Activated B cell treated with CpG ODN at 0.5 μM for 24 hours (primary cell): Measurements from ENCODE around the gene MAP1A. TPM values are rescaled to one million over a fixed set of nuclear protein-coding genes. Genes with fewer than 3 reads are reported as not detected.
"Not testable (repeated sequence)": the region's sequence is repeated elsewhere in the genome, so short reads cannot be mapped to it uniquely, and the experiment has no call there.

ENCODE experiments used
- ATAC-seq: fragments of 200-7000 bp; cut with Tn5 transposase; one replicate; pipeline ENCODE4 v1.10.0; 2021; ENCODE audit warnings: low read depth, mild to moderate bottlenecking, moderate library complexity
- CTCF ChIA-PET: fragments of 350-600 bp; sonication (Branson Sonifier 250); formaldehyde crosslinking; loops from one replicate; lab custom pipeline; 2021; ENCODE audit warnings: antibody characterized with exemption; lab: Charles Lee
- POLR2A ChIA-PET: fragments of 350-600 bp; sonication (Branson Sonifier 250); formaldehyde crosslinking; loops from one replicate; lab custom pipeline; 2021; ENCODE audit warnings: antibody characterized with exemption; lab: Charles Lee
- DNase-seq: peaks from one replicate; pipeline ENCODE4 v3.0.0; 2022
- H3K27ac Mint-ChIP-seq: one replicate; pipeline ENCODE4 v1.8.0; 2020; ENCODE audit warnings: mixed read lengths
- H3K27me3 Mint-ChIP-seq: one replicate; pipeline ENCODE4 v1.8.0; 2021; ENCODE audit warnings: mixed read lengths
- H3K36me3 Mint-ChIP-seq: one replicate; pipeline ENCODE4 v1.8.0; 2021; ENCODE audit warnings: low read depth, mixed read lengths
- H3K4me1 Mint-ChIP-seq: one replicate; pipeline ENCODE4 v1.8.0; 2021; ENCODE audit warnings: mixed read lengths
- H3K4me3 Mint-ChIP-seq: one replicate; pipeline ENCODE4 v1.8.0; 2020; ENCODE audit warnings: mild to moderate bottlenecking, mixed read lengths
- H3K9me3 Mint-ChIP-seq: one replicate; pipeline ENCODE4 v1.8.0; 2020; ENCODE audit warnings: mixed read lengths
- intact Hi-C: fragments of 100-400 bp; cut with micrococcal nuclease; formaldehyde crosslinking; loops from one replicate; pipeline ENCODE4 v1.15.1; 2024
- total RNA-seq: library from RNA; stranded (reverse); gene quantifications from 2 replicates; pipeline ENCODE4 v1.2.3, GENCODE V29; 2022
- TF ChIP-seq, protein P1 (sequence below): fragments of 200-600 bp; IDR thresholded peaks from one replicate; pipeline ENCODE4 v1.8.0; 2022; ENCODE audit warnings: antibody characterized with exemption, mild to moderate bottlenecking

The MAP1A gene
- total RNA-seq, 1 donor from 2014 or later = 0.11 TPM

DNA sequence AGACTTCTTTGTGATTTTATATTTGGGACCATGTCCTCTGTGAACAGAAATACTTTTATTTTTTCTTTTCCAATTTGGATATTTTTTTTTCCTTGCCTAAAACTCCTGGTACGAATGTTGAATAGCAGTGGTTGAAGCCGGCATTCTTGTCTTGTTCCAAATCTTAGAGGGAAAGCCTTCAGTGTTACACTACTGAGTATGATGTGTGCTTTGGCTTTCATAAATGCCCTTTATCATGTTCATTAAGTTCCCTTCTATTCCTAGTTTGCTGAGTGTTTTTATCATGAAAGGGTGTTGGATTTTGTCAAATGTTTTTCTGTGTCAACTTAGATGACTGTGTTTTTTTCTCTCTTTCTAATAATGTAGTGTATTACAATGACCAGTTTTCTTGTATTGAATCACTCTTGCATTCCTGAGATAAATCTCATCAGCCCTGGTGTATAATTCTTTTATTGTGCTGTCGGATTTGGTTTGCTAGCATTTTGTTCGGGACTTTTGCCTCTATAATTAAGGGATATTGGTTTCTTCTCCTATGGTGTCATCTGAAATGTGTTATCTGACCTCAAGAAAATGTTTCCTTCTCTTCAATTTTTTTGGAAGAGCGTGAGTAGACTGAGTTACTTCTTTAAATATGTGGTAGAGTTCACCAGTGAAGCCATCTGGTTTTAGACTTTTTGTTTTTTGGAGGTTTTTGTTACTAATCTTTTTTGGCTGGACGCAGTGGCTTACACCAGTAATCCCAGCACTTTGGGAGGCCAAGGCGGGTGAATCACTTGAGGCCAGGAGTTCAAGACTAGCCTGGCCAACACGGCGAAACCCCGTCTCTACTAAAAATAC is 33.3 kb downstream of the MAP1A start:
- TF ChIP-seq, protein P1, sequence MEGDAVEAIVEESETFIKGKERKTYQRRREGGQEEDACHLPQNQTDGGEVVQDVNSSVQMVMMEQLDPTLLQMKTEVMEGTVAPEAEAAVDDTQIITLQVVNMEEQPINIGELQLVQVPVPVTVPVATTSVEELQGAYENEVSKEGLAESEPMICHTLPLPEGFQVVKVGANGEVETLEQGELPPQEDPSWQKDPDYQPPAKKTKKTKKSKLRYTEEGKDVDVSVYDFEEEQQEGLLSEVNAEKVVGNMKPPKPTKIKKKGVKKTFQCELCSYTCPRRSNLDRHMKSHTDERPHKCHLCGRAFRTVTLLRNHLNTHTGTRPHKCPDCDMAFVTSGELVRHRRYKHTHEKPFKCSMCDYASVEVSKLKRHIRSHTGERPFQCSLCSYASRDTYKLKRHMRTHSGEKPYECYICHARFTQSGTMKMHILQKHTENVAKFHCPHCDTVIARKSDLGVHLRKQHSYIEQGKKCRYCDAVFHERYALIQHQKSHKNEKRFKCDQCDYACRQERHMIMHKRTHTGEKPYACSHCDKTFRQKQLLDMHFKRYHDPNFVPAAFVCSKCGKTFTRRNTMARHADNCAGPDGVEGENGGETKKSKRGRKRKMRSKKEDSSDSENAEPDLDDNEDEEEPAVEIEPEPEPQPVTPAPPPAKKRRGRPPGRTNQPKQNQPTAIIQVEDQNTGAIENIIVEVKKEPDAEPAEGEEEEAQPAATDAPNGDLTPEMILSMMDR = no peak
- H3K27ac Mint-ChIP-seq = no peak overlapping the region
- ATAC-seq = no peak
- no peak for DNase-seq
- H3K27me3 Mint-ChIP-seq = no peaks in the 10 kb centered on the region
- H3K4me3 Mint-ChIP-seq = no peak overlapping the region
- POLR2A ChIA-PET = no interaction called here
- CTCF ChIA-PET = no interaction called here
- H3K4me1 Mint-ChIP-seq = no peaks in the 10 kb centered on the region
- intact Hi-C loops = no loop called here
- no peaks in the 10 kb centered on the region for H3K9me3 Mint-ChIP-seq
- H3K36me3 Mint-ChIP-seq = peaks cover 31% of the 10 kb centered on the region

DNA sequence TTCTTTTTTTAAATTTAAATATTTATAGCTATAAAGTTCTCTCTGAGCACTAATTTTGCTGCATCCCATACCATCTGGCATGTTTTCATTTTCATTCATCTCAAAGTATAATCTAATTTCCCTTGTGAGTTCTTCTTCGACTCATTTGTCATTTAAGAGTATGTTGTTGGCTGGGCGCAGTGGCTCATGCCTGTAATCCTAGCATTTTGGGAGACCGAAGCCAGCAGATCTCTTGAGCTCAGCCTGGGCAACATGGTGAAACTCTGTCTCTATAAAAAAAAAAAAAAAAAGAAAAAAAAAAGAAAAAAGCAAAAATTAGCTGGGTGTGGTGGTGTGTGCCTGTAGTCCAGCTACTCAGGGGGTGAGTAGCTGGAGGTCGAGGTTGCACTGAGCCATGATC is 34.8 kb downstream of the MAP1A start:
- Mint-ChIP-seq H3K27ac (no peak overlapping the region), H3K4me1 (no peaks in the 10 kb centered on the region), H3K27me3 (no peaks in the 10 kb centered on the region), H3K36me3 (peaks cover 32% of the 10 kb centered on the region), H3K4me3 (no peak overlapping the region), H3K9me3 (no peaks in the 10 kb centered on the region)
- intact Hi-C loops = no loop called here
- TF ChIP-seq, protein P1 = no peak
- ChIA-PET POLR2A (no interaction called here), CTCF (no interaction called here)
- ATAC-seq = no peak
- DNase-seq = no peak

DNA sequence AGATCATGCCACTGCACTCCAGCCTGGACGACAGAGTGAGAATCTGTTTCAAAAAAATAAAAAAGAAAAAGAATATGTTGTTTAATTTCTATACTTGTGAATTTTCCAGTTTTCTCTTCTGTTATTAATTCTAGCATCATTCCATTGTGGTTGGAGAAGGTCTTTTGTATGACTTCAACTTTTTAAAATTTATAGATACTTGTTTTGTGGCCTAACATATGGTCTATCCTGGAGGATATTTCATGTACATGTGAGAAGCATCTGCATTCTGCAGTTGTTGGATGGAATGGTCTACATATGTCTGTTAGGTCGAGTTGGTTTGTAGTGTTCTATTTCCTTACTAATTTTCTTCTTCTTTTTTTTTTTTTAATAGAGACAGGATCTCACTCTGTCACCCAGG is 35.6 kb downstream of the MAP1A start:
- no peak overlapping the region for H3K27ac Mint-ChIP-seq
- CTCF ChIA-PET = no interaction called here
- intact Hi-C loops = no loop called here
- peaks cover 31% of the 10 kb centered on the region for H3K36me3 Mint-ChIP-seq
- POLR2A ChIA-PET = no interaction called here
- H3K4me3 Mint-ChIP-seq = no peak overlapping the region
- DNase-seq (no peak), ATAC-seq (no peak)
- TF ChIP-seq, protein P1 = no peak
- no peaks in the 10 kb centered on the region for H3K27me3 Mint-ChIP-seq
- H3K4me1 Mint-ChIP-seq = no peaks in the 10 kb centered on the region
- no peaks in the 10 kb centered on the region for H3K9me3 Mint-ChIP-seq

DNA sequence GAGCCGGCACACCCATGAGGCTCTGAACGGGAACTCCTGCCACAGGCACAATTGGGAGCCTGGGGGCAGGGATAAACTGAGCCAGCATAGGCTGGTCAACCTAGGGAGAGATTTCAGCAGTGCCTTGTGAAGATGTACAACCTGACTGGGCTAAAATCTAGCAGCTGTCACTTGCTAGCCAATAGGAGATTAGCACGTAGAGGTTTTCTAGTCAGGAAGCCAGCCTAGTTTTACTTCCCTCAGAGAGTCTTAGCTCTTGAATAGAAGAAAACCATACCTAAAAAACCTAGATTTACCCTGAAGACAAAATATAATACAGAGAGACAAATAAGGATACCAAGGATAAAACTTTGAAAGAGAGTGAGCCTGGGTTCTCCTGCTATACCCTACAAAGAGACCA is 45.3 kb downstream of the MAP1A start:
- H3K4me1 Mint-ChIP-seq, H3K4me3 Mint-ChIP-seq, POLR2A ChIA-PET, H3K9me3 Mint-ChIP-seq, H3K27ac Mint-ChIP-seq, DNase-seq, H3K27me3 Mint-ChIP-seq, CTCF ChIA-PET, intact Hi-C loops: not testable (repeated sequence)
- ATAC-seq = peak; percentile 18
- peaks cover 13% of the 10 kb centered on the region for H3K36me3 Mint-ChIP-seq

DNA sequence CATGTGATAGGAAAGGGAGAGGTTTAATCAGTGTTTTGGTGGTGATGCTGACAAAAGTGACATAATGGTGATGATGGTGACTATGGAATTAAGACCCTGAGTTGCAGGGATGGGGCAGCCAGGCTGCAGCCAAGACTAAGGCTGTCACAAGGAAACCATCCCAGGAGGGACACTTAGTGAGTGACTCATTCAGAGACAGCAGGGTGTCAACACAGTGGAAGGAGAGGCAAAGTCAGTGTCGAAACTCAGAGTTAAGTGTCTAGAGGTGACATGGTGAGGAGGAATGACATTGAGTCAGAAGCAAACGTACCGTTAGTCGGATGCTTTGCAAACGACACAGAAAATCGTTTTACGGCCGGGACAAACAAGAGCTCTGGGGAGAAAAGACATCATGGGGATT is 46.4 kb downstream of the MAP1A start:
- intact Hi-C loops, H3K36me3 Mint-ChIP-seq, H3K4me3 Mint-ChIP-seq, H3K4me1 Mint-ChIP-seq, ATAC-seq, H3K27ac Mint-ChIP-seq, H3K9me3 Mint-ChIP-seq, CTCF ChIA-PET, DNase-seq, POLR2A ChIA-PET, H3K27me3 Mint-ChIP-seq: not testable (repeated sequence)

DNA sequence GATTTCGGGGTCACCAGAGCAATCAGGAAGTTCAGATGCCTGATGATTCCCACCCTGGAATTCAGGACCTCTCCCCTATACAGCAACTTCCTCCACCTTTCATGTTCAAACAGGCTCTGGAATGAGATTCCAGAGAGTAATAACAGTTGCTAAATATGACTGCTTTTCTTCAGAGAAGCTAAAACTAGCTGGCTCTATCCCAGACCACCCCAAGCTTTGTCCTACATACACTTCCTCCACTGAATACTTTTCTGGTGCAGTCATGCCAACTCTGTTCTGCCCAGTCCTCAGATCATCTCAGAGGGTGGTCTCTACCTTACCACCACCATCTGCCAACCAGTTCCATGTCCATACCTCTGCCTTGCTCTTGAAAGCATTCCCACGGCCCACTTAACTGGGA is 49.2 kb downstream of the MAP1A start:
- H3K4me3 Mint-ChIP-seq, ATAC-seq, H3K27ac Mint-ChIP-seq, H3K36me3 Mint-ChIP-seq, H3K4me1 Mint-ChIP-seq, intact Hi-C loops, H3K9me3 Mint-ChIP-seq, CTCF ChIA-PET, H3K27me3 Mint-ChIP-seq, DNase-seq, POLR2A ChIA-PET: not testable (repeated sequence)

DNA sequence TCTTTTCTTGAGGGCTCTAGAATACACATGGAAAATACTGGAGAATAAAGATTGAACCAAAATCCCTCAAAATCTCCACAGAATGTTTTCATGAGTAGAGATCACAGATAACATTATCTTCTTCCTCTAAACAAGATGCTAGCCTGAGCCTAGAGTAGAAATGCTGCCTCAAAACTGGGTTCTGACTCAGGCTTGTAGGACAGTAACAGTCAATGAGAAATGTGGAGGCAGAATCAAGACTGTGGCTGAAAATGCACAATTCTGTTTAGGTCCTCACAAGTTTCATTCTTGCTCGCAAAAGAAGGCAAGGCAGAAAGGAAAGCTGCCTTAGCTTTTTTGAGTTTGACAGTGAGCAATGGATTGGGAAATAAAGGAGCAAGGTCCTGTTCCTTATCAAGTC is 57.2 kb downstream of the MAP1A start:
- H3K4me1 Mint-ChIP-seq, DNase-seq, intact Hi-C loops, CTCF ChIA-PET, H3K36me3 Mint-ChIP-seq, POLR2A ChIA-PET, H3K27ac Mint-ChIP-seq, H3K4me3 Mint-ChIP-seq, ATAC-seq, H3K27me3 Mint-ChIP-seq, H3K9me3 Mint-ChIP-seq: not testable (repeated sequence)

Other genes with a start within 250 kb of the MAP1A start
- gene TGM7, start 215.4 kb upstream of the MAP1A start, total RNA-seq = not detected in 2 replicates
- gene LCMT2, start 187.0 kb upstream of the MAP1A start, total RNA-seq = 15.5 and 17.1 TPM in 2 replicates
- gene ZSCAN29, start 146.6 kb upstream of the MAP1A start, total RNA-seq = 45.6 and 50.6 TPM in 2 replicates
- 24.0 and 31.2 TPM in 2 replicates for gene TUBGCP4, start 146.5 kb upstream of the MAP1A start, total RNA-seq
- gene TP53BP1, start 24.5 kb upstream of the MAP1A start, total RNA-seq = 53.9 and 54.6 TPM in 2 replicates
- 61.7 and 71.0 TPM in 2 replicates for gene PPIP5K1, start 72.6 kb downstream of the MAP1A start, total RNA-seq
- gene CKMT1B, start 76.4 kb downstream of the MAP1A start, total RNA-seq = not detected in 2 replicates
- 0.42 and 0.49 TPM in 2 replicates for gene STRC, start 101.2 kb downstream of the MAP1A start, total RNA-seq
- gene CATSPER2, start 131.2 kb downstream of the MAP1A start, total RNA-seq = 12.9 and 13.8 TPM in 2 replicates
- gene CKMT1A, start 176.3 kb downstream of the MAP1A start, total RNA-seq = not detected in 2 replicates
- 179 and 194 TPM in 2 replicates for gene PDIA3, start 228.8 kb downstream of the MAP1A start, total RNA-seq